HG02759 (cell line): ENCODE measurements around the gene CXCR4.
"Not testable (repeated sequence)": the region's sequence is repeated elsewhere in the genome, so short reads cannot be mapped to it uniquely, and the experiment has no call there.

Source experiments
- ATAC-seq: cut with Tn5 transposase; IDR thresholded peaks from one replicate; pipeline ENCODE4 v1.9.1; 2021; ENCODE audit warnings: mild to moderate bottlenecking, moderate library complexity; ENCODE audit not compliant: unreplicated experiment

CXCR4 gene

DNA sequence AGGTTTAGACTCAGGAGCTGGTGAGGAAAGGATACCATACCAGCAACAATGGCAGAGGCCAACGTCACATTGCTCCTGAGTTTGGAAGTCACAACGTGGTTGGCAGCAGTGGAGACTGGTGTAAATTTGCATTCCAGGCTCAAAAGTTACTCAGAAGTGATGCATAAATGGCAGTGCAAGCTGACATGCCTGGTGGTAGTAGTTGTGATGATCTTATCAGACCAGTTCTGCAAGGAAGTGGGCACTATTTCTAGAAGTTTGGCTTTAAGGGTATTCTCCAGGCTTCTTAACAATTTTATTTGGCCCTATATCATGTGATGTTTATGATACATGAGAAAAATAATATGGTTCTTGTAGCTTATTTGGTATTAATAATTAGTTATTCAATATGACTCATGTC, 37.8 kb downstream of the CXCR4 start:
- ATAC-seq = no peak

DNA sequence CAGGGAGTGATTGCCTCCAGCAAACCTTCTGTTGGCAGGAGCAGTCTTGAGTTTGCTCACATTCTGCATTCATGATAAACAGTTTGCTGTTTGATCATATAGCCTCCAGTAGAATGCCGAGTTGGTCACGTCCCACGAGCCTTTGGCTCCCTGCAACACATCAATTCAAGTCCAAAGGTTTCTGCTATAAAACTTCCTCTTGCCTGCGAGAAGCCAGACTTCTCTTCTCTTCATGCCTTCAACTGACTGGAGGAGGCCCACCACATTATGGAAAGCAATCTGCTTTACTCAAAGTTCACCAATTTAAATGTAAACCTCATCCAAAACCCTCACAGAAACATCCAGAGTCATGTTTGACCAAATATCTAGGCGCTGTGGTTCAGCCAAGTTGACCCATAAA, 40.8 kb downstream of the CXCR4 start:
- no peak for ATAC-seq

DNA sequence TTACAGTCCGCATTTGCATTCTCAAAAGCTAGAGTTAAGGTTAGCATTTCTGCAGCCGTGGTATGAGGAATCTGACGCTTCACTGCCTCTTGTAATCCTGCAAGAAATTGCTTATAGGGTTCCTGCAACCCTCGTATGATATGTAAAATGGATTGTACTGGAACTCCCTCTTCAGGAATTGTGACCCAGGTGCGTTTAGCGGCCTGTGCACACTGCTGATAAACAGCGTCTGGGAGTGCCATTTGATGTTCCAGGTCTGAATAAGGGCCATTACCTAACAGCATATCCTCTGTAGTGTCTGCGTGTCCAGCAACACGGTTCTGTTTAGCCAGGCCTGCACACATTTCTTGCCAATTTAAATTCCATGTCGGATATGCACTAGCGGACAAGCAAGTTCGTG, 42.5 kb downstream of the CXCR4 start:
- ATAC-seq = no peak

DNA sequence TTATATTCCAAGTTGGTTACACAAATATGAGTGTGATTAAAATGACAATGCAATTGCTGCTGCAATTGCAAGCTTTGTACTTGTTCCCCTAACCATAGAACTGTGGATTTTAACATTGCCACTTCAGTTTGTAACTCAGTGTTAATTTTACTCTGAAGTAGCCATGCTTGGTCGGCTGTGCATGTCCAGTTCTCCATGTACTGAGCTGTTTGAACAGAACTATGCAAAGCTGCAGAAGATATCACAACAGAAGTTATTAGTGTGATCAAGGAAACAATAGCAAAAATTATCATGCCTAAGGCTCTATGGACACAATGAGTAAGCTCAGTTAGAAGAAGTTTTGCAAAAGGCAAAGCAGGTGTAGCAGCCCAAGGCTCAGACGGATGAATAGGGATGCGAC, 45.3 kb downstream of the CXCR4 start:
- ATAC-seq = no peak

DNA sequence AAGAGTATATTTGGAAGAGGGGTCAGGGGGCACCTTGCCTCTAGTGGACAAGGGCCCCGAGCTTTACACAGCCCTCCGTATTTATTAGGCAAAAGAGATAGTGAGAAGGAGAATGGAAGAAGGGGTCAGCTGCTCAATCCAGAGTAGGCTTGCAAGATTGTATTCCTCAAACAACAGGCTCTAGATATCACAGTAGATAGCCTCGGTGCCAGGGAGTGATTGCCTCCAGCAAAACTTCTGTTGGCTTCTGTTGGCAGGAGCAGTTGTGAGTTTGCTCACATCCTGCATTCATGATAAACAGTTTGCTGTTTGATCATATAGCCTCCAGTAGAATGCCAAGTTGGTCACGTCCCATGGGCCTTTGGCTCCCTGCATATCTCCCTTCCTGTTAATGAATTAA, 46.1 kb downstream of the CXCR4 start:
- not testable (repeated sequence) for ATAC-seq

DNA sequence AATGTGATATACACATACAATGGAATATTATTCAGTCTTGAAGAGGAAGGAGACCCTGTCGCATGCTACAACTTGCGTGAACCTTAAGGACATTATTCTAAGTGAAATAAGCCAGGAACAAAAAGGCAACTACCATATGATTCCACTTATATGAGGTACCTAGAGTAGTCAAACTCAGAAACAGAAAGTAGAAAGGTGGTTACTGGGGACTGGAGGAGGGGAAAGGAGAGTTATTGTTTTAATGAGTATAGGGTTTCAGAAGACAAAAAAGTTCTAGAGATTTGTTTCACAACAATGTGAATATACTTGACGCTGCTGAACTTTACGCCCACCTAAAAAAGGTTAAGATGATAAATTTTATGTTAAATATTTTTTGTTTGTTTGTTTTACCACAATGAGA, 47.0 kb downstream of the CXCR4 start:
- no peak for ATAC-seq

DNA sequence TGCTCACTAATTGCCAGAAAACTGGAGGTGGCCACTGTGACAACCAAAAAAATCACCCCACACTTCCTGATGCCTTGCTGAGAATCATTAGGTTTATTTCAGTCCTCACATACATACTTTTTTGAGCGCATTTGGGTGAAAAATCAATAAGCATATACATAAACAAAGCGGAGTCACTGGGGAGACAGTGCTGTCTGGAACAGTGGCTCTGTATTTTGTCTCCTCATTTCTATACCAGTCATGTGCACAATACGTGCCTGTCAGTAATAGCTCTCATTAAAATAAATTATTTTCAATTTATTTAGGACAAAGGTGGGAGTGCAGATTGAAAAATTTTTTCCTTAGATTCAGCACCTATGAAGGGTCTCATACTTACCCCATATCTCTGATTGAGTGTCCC, 48.2 kb downstream of the CXCR4 start:
- no peak for ATAC-seq

DNA sequence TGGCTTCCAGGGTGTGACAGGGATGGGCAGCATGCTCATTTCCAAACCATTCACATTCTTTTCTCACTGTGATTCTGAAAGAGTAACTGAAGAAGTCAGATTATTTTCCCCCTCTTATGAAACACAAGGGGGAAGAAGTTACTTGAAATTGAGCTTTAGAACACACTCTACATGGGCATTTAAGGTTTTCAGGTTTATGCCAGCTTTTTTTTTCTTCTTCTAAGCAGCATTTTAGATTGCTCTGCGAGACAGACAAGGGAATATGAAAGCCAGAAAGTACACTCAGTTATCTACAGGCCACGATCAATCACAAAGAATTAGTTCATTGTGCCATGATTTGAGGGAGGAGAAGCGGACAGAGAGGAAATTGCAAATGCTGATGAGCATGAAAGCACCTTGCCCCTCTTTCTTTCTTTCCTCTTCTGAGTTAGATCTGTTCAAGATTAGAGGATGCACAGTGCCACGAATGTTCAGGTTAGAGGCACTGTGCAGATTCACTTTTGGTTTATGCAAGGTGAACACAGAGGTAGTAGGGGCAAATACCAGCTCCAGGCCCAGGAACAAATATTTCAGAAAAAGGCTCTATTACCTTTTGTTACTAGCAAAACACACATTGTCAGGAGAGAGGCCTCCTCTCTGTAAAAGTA, 49.2 kb downstream of the CXCR4 start:
- ATAC-seq = no peak

DNA sequence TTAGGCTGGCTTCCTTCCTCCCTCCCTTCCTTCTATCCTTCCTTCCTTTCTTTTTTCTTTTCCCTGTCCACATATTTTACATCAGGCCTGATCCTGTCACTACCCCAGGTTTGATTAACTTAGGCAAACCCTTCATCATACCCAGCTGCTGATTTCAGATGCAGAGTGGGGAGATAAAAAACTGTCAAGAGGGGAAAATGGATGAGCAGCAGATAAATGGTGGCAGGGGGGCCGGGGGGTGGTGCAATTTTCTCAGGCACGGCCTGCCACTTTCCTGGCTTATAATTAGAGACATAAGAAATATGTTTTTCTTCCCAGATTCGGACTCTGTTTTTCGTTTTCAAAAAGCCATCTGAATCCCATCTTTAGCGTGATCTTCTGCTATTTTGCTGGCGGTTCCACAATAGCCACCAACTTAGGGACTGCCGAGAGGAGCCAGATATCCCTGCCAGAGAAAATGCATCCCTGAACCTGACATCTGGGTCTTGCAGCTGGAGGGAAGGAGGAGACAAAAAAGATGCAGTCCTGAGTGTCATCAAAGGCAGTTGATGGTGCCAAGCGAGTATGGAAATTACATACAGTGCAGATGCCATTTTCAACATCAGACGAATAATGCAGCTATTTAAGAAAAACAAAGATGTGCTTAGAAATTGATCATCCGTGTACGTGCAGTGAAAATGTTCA, 49.9 kb downstream of the CXCR4 start:
- ATAC-seq = no peak

DNA sequence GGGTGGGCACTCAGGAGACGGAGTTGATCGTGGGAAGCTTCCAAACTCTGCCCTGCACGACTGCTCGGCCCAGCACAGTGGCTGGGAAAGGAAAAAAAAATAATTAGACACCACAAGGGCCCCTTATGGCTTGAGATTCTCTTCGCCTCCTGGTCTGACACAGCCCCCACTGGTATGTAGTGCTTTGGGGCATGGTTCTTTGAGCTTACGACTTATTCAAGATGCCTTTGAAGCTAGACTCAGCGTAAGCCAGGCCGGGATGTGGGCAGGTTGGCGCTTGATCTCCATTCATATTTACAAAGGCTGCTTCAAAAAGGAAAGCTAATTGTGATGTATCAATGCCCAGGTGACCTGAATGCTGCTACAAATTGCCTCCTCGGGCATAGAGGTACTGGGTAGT, 50.5 kb downstream of the CXCR4 start:
- ATAC-seq = no peak

DNA sequence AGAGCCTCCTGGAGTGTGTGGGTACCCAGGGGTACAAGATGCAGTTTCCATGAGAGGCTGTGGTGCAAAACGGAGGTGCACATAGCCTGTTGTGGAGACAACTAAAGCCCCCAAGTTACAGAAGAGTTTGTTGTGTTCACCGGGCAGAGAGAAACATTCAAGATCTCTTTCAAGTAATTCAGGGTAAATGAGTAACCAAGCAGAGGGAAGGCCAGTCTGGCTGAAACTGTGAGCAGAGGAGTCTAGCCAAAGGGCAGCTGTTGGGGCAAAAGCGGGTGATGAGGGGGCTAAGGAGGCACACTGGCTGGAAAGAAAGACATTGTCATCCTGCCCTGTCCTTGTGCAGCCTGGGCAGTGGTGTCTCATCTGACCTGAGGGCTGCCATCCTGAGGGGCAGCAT, 52.0 kb downstream of the CXCR4 start:
- ATAC-seq = peak; percentile 85

DNA sequence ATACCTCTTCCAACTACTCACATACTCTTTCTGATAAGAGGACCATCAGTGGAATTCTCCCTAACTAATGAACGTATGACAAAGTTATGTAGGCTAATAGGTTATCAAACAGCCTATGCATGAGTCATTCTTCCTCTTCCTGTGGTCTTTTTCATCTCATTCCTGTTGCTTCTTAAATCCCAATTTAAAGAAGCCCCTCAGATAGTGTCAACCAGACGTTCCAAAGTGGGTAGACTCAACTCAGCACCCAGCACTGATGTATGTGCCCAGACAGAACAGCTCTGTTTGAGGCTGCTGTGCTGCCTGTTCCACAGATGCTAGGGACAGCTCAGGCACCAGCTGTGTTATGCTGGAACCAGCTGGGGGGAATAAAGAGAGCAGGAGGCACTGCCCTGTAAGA, 52.6 kb downstream of the CXCR4 start:
- peak; percentile 47 for ATAC-seq
